HG03565 (cell line): ENCODE measurements around the gene STRN.
A peak's percentile ranks its signal among the peaks of the same experiment; 100 is the strongest.
"Not testable (repeated sequence)": the region's sequence is repeated elsewhere in the genome, so short reads cannot be mapped to it uniquely, and the experiment has no call there.

Experiments
- ATAC-seq: cut with Tn5 transposase; IDR thresholded peaks from one replicate; pipeline ENCODE4 v1.9.1; 2021; ENCODE audit warnings: mild to moderate bottlenecking, moderate library complexity; ENCODE audit not compliant: unreplicated experiment

The STRN gene

GRCh38 chr2:36843838-36844237 lies 122.5 kb downstream of the STRN start:
- no peak for ATAC-seq

- no peak for ATAC-seq
Measured at GRCh38 chr2:36839976-36840617, 126.2 kb downstream of the STRN start.

- ATAC-seq = no peak
Measured at GRCh38 chr2:36834731-36835524, 131.4 kb downstream of the STRN start.

GRCh38 chr2:36834203-36834602 lies 132.1 kb downstream of the STRN start:
- ATAC-seq = no peak

- no peak for ATAC-seq
Measured at GRCh38 chr2:36831185-36831584, 135.2 kb downstream of the STRN start.

- not testable (repeated sequence) for ATAC-seq
Measured at GRCh38 chr2:36824683-36825082, 141.7 kb downstream of the STRN start.

GRCh38 chr2:36824273-36824672 lies 142.1 kb downstream of the STRN start:
- no peak for ATAC-seq

- ATAC-seq = no peak
Measured at GRCh38 chr2:36823862-36824261, 142.5 kb downstream of the STRN start.

GRCh38 chr2:36820942-36821605 lies 145.3 kb downstream of the STRN start:
- ATAC-seq = no peak

GRCh38 chr2:36819095-36819711 lies 147.1 kb downstream of the STRN start:
- no peak for ATAC-seq

GRCh38 chr2:36818542-36818941 lies 147.8 kb downstream of the STRN start:
- ATAC-seq = no peak

- ATAC-seq = no peak
Measured at GRCh38 chr2:36812196-36812595, 154.1 kb downstream of the STRN start.

GRCh38 chr2:36811071-36811470 lies 155.3 kb downstream of the STRN start:
- ATAC-seq = no peak

- no peak for ATAC-seq
Measured at GRCh38 chr2:36809069-36809445, 157.3 kb downstream of the STRN start.

GRCh38 chr2:36808386-36809068 lies 157.8 kb downstream of the STRN start:
- ATAC-seq = no peak

- ATAC-seq = no peak
Measured at GRCh38 chr2:36807223-36807886, 159.0 kb downstream of the STRN start.

- ATAC-seq = peak; percentile 61
Measured at GRCh38 chr2:36805635-36806224, 160.6 kb downstream of the STRN start.

- ATAC-seq = no peak
Measured at GRCh38 chr2:36802952-36803351, 163.4 kb downstream of the STRN start.

- peak; percentile 50 for ATAC-seq
Measured at GRCh38 chr2:36801088-36801487, 165.2 kb downstream of the STRN start.

GRCh38 chr2:36800381-36800780 lies 166.0 kb downstream of the STRN start:
- ATAC-seq = no peak
